ENCODE data around the gene GDAP2. TPM values are rescaled to one million over a fixed set of nuclear protein-coding genes. Genes with fewer than 3 reads are reported as not detected.
A peak's percentile ranks its signal among the peaks of the same experiment; 100 is the strongest.
"Not testable (repeated sequence)": the region's sequence is repeated elsewhere in the genome, so short reads cannot be mapped to it uniquely, and the experiment has no call there.

The GDAP2 gene
- total RNA-seq, 1 donor from 2014 or later = 75.4 TPM

DNA sequence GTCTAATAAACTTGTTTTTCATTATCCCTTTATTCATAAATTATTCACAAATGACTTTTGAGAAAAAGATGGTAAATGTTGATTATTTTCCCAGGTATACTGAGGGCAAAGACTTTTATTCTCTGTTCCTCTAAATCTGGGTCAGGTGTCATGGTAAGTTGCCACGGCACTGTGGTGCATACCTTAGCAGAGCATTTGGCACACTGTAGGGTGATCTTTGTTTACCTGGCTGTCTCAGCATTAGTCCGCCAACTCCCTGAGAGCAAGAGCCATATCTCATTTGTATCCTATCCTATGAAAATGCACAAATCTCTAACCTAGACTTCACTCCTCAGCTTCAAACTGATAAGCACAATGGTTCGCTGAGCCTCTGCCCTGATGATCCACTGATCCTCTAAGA, 24.9 kb downstream of the GDAP2 start:
- FAIRE-seq = no peak
- DNase-seq (ENCODE audit: low spot score in 2 of 2) = no peak

DNA sequence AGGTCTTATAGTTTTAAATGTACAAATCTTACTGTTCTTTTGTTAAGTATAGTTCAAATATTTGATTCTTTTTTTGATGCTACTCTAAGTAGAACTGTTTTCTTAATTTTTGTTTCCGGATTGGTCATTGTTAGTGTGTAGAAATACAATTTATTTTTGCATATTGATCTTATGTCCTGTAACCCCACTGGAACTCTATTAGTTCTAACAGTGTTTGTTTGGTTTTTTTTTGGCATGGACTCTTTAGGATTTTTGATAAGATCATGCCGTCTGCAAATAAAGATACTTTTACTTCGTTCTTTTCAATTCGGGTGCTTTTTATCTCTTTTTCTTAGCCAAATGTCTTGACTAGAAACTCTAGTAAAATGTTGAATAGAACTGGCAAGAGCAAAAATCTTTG, 26.5 kb downstream of the GDAP2 start:
- DNase-seq (ENCODE audit: low spot score in 2 of 2) (no peak), FAIRE-seq (no peak)

DNA sequence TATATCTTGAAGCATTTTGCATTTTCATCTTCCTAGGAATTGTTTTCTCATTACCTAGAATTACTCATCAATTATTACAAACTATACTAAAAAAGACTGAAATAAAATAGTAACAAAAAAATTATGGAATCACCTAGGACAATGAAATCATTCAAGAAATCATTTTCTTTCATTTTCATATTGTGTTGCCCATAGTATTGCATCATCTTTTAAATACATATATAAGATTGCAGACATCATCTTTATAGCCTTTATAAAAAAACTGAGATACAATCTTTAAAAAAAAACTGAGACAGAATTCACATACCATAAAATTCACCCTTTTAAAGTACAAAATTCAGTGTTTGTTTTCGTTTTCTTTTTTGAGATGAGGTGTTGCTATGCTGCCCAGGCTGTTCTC, 29.6 kb downstream of the GDAP2 start:
- peak; percentile 51 for FAIRE-seq

DNA sequence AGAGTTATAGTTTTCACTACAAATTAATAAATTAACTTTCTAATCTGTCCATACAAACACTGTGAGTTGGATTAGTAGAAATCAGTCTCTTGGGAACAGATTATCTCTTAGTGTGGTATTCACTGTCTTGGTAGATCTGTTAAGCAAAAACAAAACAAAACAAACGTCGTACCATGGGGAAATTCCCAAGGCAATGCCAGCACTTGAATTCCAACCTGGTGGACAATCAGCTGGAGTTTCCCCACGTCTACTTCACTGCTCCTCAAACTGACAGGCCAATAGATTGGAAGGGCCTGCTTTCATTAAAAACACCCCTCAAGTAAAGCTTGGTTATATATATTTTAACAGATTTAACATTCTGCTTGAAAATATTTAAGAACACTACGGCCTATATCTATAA, 31.9 kb downstream of the GDAP2 start:
- no peak for FAIRE-seq
- no peak for DNase-seq (ENCODE audit: low spot score in 2 of 2)

More for the DNA sequence above, 29.6 kb downstream of the GDAP2 start:
- no peak for DNase-seq (ENCODE audit: low spot score in 2 of 2)

DNA sequence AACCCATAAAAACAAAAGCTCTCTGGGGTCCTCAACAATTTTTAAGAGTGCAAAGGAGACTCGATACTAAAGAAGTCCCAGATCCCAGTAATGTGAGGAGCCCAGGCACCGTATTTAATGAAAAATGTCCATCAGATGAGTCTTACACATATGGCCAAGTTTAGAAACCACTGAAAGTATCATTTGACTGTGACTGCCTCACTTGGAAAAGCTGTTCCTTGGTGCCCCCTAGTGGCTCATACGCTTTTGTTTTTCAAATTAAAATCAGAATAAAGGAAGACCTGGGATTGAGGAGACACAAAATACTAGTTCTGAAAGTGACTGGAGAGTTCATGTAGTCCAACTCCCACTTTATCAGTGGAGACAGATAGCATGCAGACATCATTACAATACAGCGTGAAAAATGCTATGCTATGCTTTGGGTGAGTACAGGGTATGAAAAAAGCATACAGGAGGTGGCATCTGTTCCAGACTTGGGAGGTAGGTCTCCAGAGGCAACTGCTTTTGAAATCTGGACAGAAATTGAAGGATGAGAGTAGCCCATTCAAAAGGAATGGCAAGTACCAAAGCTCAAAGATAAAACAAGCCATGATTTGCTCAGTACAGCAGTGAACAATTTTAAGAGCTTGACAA, 33.8 kb downstream of the GDAP2 start:
- FAIRE-seq (peak; percentile 26), DNase-seq (ENCODE audit: low spot score in 2 of 2) (peak; percentile 1 to 16)

DNA sequence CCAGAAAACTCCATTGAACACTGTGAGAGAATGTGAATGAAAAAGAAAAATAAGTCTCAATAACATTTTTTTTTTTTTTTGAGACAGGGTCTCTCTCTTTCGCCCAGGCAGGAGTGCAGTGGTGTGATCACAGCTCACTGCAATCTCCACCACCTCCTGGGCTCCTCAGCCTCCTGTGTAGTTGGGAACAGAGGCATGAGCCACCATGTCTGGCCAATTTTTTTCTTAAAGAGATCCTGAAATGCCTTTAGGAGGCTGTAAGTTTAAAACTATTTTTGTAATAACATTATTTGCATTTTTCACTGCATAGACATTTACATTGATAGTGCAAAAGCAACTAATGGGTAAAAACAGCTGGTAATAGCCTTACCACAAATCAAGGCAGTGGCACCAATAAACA, 35.3 kb downstream of the GDAP2 start:
- no peak for FAIRE-seq
- DNase-seq (ENCODE audit: low spot score in 2 of 2) = no peak

DNA sequence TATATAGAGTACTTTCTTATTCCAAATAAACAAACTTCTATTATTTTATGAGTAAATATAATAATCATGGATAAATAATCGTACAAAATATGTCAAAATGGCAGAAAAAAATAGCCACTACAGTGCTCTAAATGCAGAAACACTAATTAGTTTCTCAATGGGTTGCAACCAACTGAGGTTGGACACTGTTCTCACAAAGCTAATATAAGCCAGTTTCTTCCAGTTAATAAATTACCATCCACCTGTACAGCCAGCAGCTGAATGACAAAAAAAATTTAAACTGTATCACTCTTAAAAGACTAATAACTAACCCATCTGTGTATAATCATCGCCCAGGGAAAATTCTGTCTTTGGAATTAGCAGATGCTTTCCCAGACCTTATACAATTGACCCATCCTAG, 36.9 kb downstream of the GDAP2 start:
- no peak for DNase-seq (ENCODE audit: low spot score in 2 of 2)
- no peak for FAIRE-seq

DNA sequence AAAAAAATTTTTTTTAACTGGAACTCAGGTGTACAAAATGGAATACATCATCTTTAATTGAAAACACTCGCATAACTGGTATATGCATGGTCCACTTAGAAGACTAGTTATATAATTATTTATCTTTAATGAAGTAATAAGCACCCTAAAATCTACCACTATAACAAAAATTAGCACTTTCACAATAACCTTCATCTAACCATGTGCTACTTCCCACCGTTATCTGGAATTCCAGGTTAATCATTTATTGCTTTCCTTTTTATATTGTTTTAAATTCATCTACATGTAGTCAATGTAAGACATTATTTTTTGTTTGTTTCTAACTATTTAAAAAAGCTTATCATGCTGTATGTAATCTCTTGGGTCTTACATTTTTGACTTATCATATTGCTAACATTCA, 39.0 kb downstream of the GDAP2 start:
- no peak for FAIRE-seq
- DNase-seq (ENCODE audit: low spot score in 2 of 2) = no peak

DNA sequence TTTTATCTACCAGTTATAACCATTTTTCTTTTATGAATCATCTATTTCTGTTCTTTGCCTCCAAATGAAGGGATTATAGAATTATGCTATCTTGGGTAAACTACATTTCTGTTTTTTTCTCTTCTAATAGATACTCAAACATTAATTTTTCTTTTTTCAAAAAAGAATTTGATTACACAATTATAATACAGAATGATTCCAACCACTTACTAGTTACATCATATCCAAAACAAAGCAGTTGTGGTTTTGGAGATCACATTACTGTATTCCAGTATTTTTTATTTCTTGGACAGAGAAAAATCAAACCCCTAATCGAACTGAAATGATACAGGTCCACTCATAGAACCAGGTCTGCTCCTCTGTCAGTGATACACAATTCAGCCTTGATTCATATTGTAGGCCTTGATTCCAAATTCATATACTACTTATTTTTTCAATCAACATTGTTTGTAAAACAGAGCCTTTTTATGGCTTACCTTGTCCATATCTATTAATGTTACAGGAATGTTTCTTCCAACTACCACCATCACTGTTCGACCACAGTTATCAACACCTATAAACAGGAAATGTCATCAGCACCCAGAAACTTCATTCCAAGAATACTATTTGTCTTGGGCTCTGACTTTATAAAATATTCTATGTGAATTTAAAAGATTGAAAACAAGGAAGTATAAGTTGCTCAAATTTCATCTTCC, 43.2 kb downstream of the GDAP2 start:
- FAIRE-seq = peak; percentile 13
- DNase-seq (ENCODE audit: low spot score in 2 of 2) = no peak

DNA sequence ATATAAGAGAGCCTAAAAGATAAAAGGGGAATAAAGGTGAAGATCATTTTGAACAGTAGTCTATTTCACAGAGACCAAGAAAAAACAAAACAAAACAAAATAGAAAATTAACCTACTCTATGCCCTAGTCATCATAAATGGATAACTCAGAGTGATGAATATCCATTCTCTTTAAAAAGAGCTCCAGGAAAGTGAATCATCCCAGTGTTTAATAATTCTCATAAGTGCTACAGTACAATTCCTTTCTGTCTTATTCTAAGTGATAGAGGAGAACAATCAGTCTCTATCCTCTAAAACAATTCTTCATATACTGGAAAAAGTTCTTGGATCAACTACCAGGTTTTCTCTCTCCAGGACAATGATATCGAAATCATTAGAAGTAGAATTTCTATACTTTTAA, 45.8 kb downstream of the GDAP2 start:
- FAIRE-seq (no peak), DNase-seq (ENCODE audit: low spot score in 2 of 2) (no peak)

DNA sequence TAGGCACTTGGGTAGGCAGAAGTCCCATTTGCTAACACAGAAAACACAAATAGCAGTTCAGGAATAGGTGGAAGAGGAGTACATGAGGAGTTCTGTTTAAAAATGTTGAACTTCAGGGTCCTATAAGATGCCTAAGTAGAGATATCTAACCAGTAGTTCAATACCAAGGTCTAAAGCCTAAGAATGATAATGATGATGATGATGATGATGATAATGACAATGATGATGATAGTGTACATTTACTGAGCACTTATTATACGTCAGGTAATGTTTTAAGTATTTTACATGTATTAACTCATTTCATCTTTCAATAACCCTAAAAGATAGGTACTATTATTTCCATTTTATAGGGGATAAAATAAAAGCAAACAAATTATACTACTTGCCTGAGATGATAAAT, 50.1 kb downstream of the GDAP2 start:
- no peak for FAIRE-seq
- DNase-seq (ENCODE audit: low spot score in 2 of 2) = no peak

DNA sequence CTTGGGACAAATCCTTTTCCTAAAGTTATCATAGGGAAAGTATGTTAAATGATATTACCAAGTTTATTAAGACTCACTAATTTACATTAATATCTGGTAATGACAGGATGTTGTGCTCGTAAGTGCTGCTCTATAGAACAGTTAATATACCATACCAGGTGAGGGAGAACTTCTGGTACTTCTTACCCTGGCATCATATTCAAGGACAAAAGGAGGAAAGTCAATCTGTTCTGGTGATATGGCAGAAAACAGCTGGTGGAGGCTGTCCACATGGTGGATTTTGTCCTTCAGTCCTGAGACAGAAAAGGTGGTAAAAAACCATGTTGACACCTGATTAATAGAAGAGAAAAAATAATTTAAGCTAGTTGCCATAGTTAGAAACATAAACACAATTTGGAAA, 51.6 kb downstream of the GDAP2 start:
- no peak for DNase-seq (ENCODE audit: low spot score in 2 of 2)
- FAIRE-seq = no peak

DNA sequence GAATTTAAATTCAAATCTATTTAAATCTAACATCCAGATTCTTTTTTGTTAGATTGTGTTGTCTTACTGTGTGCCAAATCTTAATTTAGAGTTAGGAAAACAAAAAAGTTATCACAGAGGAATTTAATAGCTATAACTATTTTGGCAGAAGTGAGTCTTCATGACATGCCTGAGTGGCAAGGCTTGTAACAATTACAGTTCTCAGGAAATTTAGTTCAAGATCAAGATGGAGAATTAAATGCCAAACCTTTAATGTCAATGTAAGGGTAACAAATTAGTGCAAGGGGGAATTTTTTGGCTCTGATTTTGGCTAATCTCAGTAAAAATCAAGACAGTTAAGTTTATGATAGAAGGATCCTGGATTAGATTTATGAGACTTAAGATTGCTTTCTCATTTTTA, 58.4 kb downstream of the GDAP2 start:
- DNase-seq (ENCODE audit: low spot score in 2 of 2) (no peak), FAIRE-seq (no peak)

DNA sequence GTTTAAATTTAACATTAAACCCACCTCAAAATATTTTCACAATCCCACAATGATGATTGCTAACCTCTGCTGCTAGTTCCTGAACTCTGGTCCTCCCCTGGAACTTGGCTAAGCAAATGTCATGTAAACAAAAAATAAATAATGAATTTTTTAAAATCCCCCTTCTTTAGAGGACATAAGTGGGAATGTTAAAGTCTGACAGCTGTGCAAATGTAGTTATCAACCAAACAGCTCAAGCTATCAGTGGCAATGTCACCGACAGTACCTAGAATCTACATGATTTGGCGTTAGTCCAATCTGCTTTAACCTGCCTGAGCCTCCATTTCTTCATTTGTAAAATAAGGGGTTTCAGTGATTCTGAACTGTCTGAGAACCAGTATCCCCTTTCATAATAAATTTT, 67.7 kb downstream of the GDAP2 start:
- FAIRE-seq (no peak), DNase-seq (ENCODE audit: low spot score in 2 of 2) (no peak)

DNA sequence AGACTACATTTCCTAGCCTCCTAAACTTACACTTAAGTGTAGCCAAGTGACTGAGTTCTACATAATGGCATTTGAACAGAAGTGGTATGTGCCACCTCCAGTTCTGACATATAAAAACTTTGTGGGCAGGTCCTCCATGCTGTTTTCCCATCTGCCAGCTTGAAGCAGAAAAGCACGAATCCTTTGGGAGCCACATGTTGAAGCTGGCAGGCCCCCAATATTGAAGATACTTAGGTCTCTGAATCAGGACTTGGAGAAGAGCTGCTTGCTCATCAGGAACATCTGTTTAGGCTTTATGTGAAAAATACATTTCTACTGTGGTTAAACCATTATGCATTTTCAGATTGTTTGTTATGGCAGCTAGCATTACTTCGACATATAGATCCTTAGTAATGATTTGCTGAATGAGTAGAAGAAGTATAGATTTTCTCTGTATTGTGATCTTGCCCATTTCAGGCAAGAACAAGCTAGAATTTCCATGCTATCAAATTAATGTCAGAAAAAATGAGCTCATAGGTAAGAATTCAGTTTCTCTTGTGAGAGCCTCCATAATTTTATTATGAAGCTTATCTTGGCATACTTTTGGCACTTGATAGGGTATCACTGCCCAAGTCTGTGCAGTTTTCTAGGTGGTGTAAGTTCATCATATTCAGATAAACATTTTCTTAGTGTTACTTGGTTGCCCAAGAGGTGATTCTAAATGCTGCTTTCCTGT, 68.4 kb downstream of the GDAP2 start:
- FAIRE-seq = no peak
- no peak for DNase-seq (ENCODE audit: low spot score in 2 of 2)

DNA sequence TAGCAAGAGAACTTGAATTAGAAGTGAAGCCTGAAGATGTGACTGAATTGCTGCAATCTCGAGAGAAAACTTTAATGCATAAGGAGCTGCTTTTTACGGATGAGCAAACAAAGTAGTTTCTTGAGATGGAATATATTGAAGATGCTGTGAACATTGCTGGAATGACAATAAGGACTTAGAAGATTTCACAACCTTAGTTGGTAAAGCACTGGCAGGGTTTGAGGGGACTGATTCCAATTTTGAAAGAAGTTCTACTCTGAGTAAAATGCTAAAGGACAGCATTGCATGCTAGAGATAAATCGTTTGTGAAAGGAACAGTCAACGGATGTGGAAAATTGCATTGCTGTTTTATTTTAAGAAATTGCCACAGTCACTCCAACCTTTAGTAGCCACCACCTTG, 69.5 kb downstream of the GDAP2 start:
- DNase-seq (ENCODE audit: low spot score in 2 of 2) (no peak), FAIRE-seq (no peak)

DNA sequence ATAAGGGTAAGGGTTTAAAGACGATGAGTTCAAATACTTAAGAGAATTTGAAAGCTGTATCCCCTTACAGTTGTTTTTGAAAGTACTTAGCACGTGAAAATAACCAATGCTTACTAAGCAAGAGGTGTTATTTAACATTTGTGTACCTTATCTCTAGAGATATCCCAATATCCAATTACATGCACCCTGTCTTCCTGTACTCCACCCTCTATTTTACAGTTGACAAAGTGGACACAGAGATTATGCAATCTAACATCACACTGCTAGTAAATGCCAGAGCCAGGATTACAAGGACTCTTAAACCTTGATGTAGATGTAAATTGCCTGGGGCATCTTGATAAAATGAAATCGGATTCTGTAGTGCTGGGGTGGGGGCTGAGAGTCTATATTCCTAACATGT, 72.0 kb downstream of the GDAP2 start:
- DNase-seq (ENCODE audit: low spot score in 2 of 2) (no peak), FAIRE-seq (no peak)

DNA sequence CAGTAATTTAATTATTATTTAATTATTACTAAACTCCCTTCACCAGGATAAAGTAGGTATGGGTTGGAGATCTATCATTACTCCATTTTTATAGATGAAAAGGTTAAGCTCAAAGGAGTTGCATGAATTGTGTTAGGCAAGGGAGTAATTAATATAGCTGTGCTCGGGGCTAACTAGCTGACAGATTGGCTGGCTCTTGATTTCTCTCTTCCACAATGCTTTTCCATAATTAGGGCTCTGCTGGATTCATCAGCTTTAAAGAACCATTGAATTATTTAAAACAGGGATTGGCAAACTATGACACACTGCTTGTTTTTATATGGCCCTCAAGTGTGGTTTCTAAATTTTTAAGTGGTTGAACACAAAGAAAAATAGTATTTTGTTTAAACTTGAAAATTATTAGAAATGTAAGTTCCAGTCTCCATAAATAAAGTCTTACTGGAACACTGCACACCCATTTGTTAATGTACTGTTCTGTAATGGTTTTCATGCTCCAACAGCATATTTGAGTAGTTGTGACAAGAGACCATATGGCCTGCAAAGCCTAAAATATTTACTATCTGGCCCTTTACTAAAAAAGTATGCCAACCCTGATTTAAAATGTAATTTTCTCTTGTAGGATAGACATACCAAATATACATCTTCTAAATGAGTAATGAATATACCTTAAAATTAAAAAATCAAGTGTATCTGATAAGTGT, 76.4 kb downstream of the GDAP2 start:
- DNase-seq (ENCODE audit: low spot score in 2 of 2) (no peak), FAIRE-seq (no peak)

DNA sequence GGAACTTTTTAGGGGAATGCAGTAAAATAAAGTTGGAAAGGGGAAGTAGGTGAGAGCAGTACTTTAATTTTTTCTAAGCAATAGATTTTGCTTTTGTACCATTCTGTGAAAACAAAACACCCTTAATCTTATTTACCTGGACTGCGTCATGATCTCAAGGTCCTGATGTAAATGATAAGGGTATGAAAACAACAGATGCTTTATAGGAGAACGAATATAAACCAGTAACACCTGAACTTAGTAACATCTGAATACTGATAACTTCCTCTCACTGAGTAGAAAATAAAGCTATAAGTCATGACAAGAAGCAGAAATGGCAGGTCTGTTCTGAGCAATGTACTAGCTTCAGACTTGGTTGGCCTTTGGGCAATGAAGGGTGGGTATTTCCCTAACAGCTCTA, 77.7 kb downstream of the GDAP2 start:
- no peak for FAIRE-seq
- DNase-seq (ENCODE audit: low spot score in 2 of 2) = no peak

DNA sequence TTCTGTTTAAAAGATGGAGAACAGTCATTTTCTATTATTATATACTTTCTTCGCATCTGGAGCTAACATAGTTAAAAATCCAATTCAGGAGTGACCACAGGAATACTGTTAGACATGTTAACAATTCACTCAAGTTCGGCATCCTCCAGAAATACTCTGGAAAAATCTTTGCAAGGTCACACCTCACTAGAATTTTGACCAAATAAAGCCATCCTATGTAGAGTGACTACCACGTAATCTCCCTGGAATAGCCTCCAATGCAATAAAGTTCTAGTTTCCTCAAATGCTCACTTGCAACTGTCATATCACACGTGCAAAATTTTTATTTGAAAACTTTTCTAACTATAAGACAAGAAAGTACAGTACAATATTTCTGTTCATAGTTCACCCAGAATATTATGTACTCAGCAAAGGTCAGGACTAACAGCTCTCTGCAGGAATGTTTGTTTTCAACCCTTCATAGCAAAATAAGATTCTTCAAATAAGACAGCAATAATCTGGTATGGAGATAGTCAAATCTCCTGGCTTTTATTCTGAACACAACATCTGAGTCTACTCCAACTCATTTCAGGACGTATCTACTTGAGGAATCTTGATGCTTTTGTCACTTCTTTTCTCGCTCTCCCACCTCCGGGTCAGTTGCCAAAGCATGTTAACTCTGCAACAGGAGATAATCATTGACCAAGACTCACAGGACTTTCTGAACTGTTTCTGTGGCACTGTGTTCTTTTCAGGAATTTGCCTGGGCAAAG, 82.6 kb downstream of the GDAP2 start:
- no peak for FAIRE-seq

DNA sequence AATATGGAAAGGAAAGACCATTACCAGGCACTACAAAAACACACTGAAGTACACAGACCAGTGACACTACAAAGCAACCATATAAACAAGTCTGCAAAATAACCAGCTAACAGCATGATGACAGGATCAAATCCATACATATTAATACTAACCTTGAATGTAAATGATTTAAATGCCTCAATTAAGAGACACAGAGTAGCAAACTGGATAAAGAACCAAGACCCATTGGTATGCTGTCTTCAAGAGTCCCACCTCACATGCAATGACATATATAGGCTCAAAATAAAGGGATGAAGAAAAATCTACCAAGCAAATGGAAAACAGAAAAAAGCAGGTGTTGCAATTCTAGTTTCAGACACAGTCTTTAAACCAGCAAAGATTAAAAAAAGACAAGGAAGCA, 84.9 kb downstream of the GDAP2 start:
- FAIRE-seq; DNase-seq (ENCODE audit: low spot score in 2 of 2): not testable (repeated sequence)

More for the DNA sequence above, 82.6 kb downstream of the GDAP2 start:
- DNase-seq (ENCODE audit: low spot score in 2 of 2) = no peak

All from frontal cortex (tissue), 4 donors.